HCT116 (cell line): Measurements from ENCODE around the gene FAM151B. TPM values are rescaled to one million over a fixed set of nuclear protein-coding genes. Genes with fewer than 3 reads are reported as not detected.

Experiments used
- ATAC-seq: fragments of 200-7000 bp; cut with Tn5 transposase; 2 replicates; pipeline ENCODE4 v1.9.1; 2020; ENCODE audit warnings: mild to moderate bottlenecking, moderate library complexity
- BruUV-seq: library from RNA; stranded (reverse); fragments of 400-500 nt; replicated peaks from 2 replicates; lab custom pipeline; 2021; lab: Mats Ljungman, UMichigan
- CTCF ChIA-PET: fragments of 300-600 bp; sonication (Branson Sonifier 250); formaldehyde crosslinking; loops from one replicate; lab custom pipeline; 2021; ENCODE audit warnings: antibody characterized with exemption; lab: Charles Lee
- POLR2A ChIA-PET: fragments of 300-600, 350-600 bp; sonication (Branson Sonifier 250); formaldehyde crosslinking; loops from one replicate; lab custom pipeline; 2021; ENCODE audit warnings: antibody characterized with exemption; lab: Charles Lee
- RAD21 ChIA-PET, 2 experiments: fragments of 300-600 bp; sonication (Branson Sonifier 250); formaldehyde crosslinking; loops; one replicate each; lab custom pipeline; 2023; ENCODE audit warnings: low total read pairs in 2 of 2; ENCODE audit not compliant: uncharacterized antibody in 2 of 2, unreplicated experiment in 2 of 2, low non-redundant PET in 1 of 2; lab: Charles Lee
- DNase-seq: peaks from one replicate; pipeline ENCODE4 v3.0.0-alpha.2; 2010; ENCODE audit warnings: low read depth, low spot score
- H2AFZ ChIP-seq: fragments of 200-600 bp; shearing (Covaris generic), sonication (generic); 2 replicates; pipeline ENCODE4 v1.6.1; 2017; ENCODE audit warnings: low read depth, mixed run types, mixed read lengths, antibody characterized with exemption, low read length; ENCODE audit not compliant: poor library complexity, severe bottlenecking
- H3K27ac ChIP-seq: 2 replicates; pipeline ENCODE4 v1.5.1; 2012; ENCODE audit warnings: low read depth, low read length
- H3K27me3 ChIP-seq: fragments of 200-600 bp; sonication (generic); 2 replicates; pipeline ENCODE4 v1.6.1; 2016; ENCODE audit warnings: mixed run types, low read length, mixed read lengths; ENCODE audit not compliant: insufficient read depth
- H3K36me3 ChIP-seq, 2 experiments: fragments of 200-500 bp in 1 of 2; fragments of 200-600 bp in 1 of 2; sonication (Bioruptor generic) in 1 of 2; sonication (generic) in 1 of 2; 2 replicates each; pipeline versions ENCODE4 v1.5.1 to v1.6.1; 2014 to 2016; ENCODE audit warnings: low read length in 2 of 2, inconsistent platforms in 1 of 2, mixed read lengths in 1 of 2, mixed run types in 1 of 2; ENCODE audit not compliant: insufficient read depth in 2 of 2, control insufficient read depth in 1 of 2
- H3K4me1 ChIP-seq, 2 experiments: fragments of 200-600 bp in 1 of 2; sonication (generic) in 1 of 2; 2 replicates each; pipeline versions ENCODE4 v1.5.1 to v1.6.1; 2012 to 2017; ENCODE audit warnings: low read length in 2 of 2, inconsistent platforms in 1 of 2, mild to moderate bottlenecking in 1 of 2, mixed read lengths in 1 of 2, mixed run types in 1 of 2, moderate library complexity in 1 of 2; ENCODE audit not compliant: insufficient read depth in 2 of 2, control insufficient read depth in 1 of 2
- H3K4me2 ChIP-seq: fragments of 200-600 bp; sonication (generic); 2 replicates; pipeline ENCODE4 v1.6.1; 2017; ENCODE audit warnings: mixed run types, low read length, mixed read lengths
- H3K4me3 ChIP-seq, 2 experiments: fragments of 200-600 bp in 1 of 2; sonication (generic) in 1 of 2; replicated peaks in 1 of 2; 2 replicates each; pipeline ENCODE4 v1.5.1; 2011 to 2016; ENCODE audit warnings: low read length in 2 of 2, control low read depth in 1 of 2, low read depth in 1 of 2, mild to moderate bottlenecking in 1 of 2, mixed read lengths in 1 of 2, mixed run types in 1 of 2
- H3K79me2 ChIP-seq: fragments of 200-600 bp; sonication (generic); 2 replicates; pipeline ENCODE4 v1.6.1; 2017; ENCODE audit warnings: mild to moderate bottlenecking, mixed run types, low read length, moderate library complexity, mixed read lengths; ENCODE audit not compliant: insufficient read depth
- H3K9ac ChIP-seq: fragments of 200-600 bp; sonication (generic); 2 replicates; pipeline ENCODE4 v1.6.1; 2016; ENCODE audit warnings: low read length, mixed read lengths
- H3K9me2 ChIP-seq: fragments of 200-600 bp; sonication (generic), shearing (Covaris generic); 2 replicates; pipeline ENCODE4 v1.6.1; 2017; ENCODE audit warnings: mixed run types, mild to moderate bottlenecking, moderate library complexity; ENCODE audit not compliant: insufficient read depth
- H3K9me3 ChIP-seq, 2 experiments: fragments of 200-500 bp in 1 of 2; fragments of 200-600 bp in 1 of 2; sonication (Bioruptor generic) in 1 of 2; sonication (generic) in 1 of 2; 2 replicates each; pipeline ENCODE4 v1.6.1; 2014 to 2017; ENCODE audit warnings: low read length in 2 of 2, mixed read lengths in 2 of 2, inconsistent platforms in 1 of 2, low read depth in 1 of 2, mild to moderate bottlenecking in 1 of 2, mixed run types in 1 of 2, moderate library complexity in 1 of 2; ENCODE audit not compliant: control insufficient read depth in 1 of 2, insufficient read depth in 1 of 2
- H4K20me1 ChIP-seq: fragments of 200-600 bp; sonication (generic), shearing (Covaris generic); 2 replicates; pipeline ENCODE4 v1.6.1; 2017; ENCODE audit warnings: mixed run types, mild to moderate bottlenecking, moderate library complexity; ENCODE audit not compliant: insufficient read depth
- CBX3 ChIP-seq: IDR thresholded peaks from 2 replicates; pipeline ENCODE4 v1.6.1; 2012; ENCODE audit warnings: low read depth
- CEBPB ChIP-seq: IDR thresholded peaks from 2 replicates; pipeline ENCODE4 v1.6.1; 2012; ENCODE audit warnings: low read depth
- EGR1 ChIP-seq: IDR thresholded peaks from 2 replicates; pipeline ENCODE4 v1.6.1; 2012; ENCODE audit warnings: low read depth
- EZH2phosphoT487 ChIP-seq: fragments of 200-600 bp; IDR thresholded peaks from 2 replicates; pipeline ENCODE4 v1.6.1; 2018; ENCODE audit warnings: antibody characterized with exemption, borderline replicate concordance
- FOSL1 ChIP-seq: IDR thresholded peaks from 2 replicates; pipeline ENCODE4 v1.6.1; 2012; ENCODE audit warnings: low read depth
- JUND ChIP-seq: IDR thresholded peaks from 2 replicates; pipeline ENCODE4 v1.6.1; 2012
- POLR2A ChIP-seq: IDR thresholded peaks from 2 replicates; pipeline ENCODE4 v1.7.0; 2011; ENCODE audit warnings: borderline replicate concordance; ENCODE audit not compliant: insufficient read depth, insufficient read length; ENCODE audit errors: extremely low read depth
- POLR2AphosphoS5 ChIP-seq: IDR thresholded peaks from 2 replicates; pipeline ENCODE4 v1.6.1; 2011; ENCODE audit warnings: mild to moderate bottlenecking, low read depth, low read length, moderate library complexity
- RAD21 ChIP-seq: IDR thresholded peaks from 2 replicates; pipeline ENCODE4 v1.6.1; 2012; ENCODE audit warnings: low read depth, mild to moderate bottlenecking
- SIN3A ChIP-seq: IDR thresholded peaks from 2 replicates; pipeline ENCODE4 v1.6.1; 2012; ENCODE audit warnings: low read depth
- SP1 ChIP-seq: IDR thresholded peaks from 2 replicates; pipeline ENCODE4 v1.6.1; 2012; ENCODE audit warnings: low read depth
- SRF ChIP-seq: IDR thresholded peaks from 2 replicates; pipeline ENCODE4 v1.6.1; 2012; ENCODE audit warnings: low read depth
- TCF7L2 ChIP-seq: IDR thresholded peaks from 2 replicates; pipeline ENCODE4 v1.7.0; 2011; ENCODE audit warnings: borderline replicate concordance, inconsistent platforms; ENCODE audit not compliant: insufficient read depth, insufficient read length; ENCODE audit errors: extremely low read depth
- ZFX ChIP-seq: fragments of 450-650 bp; IDR thresholded peaks from 2 replicates; pipeline ENCODE4 v1.6.1; 2017
- ZNF274 ChIP-seq: fragments of 200-500 bp; sonication (Bioruptor generic); IDR thresholded peaks from 2 replicates; pipeline ENCODE4 v1.6.1; 2014; ENCODE audit warnings: mild to moderate bottlenecking, low read depth, low read length, inconsistent platforms
- intact Hi-C: fragments of 100-400 bp; cut with micrococcal nuclease; formaldehyde crosslinking; loops from 2 replicates; pipeline ENCODE4 v1.10.0; 2022
- total RNA-seq: library from RNA; stranded (reverse); gene quantifications from one replicate; pipeline ENCODE4 v1.2.1, GENCODE V29; 2021; ENCODE audit not compliant: unreplicated experiment
- TF ChIP-seq, protein P1 (sequence below), 3 experiments: fragments of 200-600 bp in 1 of 3; sonication (generic) in 1 of 3; IDR thresholded peaks in 2 of 3; conservative IDR thresholded peaks in 1 of 3; 2 replicates each; pipeline ENCODE4 v1.5.1; 2012 to 2017; ENCODE audit warnings: low read depth in 2 of 3, low read length in 2 of 3, antibody characterized with exemption in 1 of 3, borderline replicate concordance in 1 of 3, control low read depth in 1 of 3, mild to moderate bottlenecking in 1 of 3, mixed read lengths in 1 of 3, mixed run types in 1 of 3, moderate library complexity in 1 of 3; ENCODE audit not compliant: insufficient read depth in 1 of 3
- TF ChIP-seq, protein P2 (sequence below): IDR thresholded peaks from 2 replicates; pipeline ENCODE4 v1.6.1; 2012
- TF ChIP-seq, protein P3 (sequence below): IDR thresholded peaks from 2 replicates; pipeline ENCODE4 v1.6.1; 2012
- TF ChIP-seq, protein P4 (sequence below): IDR thresholded peaks from 2 replicates; pipeline ENCODE4 v1.6.1; 2012; ENCODE audit warnings: low read depth
- TF ChIP-seq, protein P5 (sequence below): IDR thresholded peaks from 2 replicates; pipeline ENCODE4 v1.6.1; 2011; ENCODE audit warnings: mild to moderate bottlenecking, low read length, moderate library complexity; ENCODE audit not compliant: insufficient replicate concordance; ENCODE audit errors: extremely low read depth

The FAM151B gene
- total RNA-seq, 1 experiment from 2014 or later: 1.2 TPM

DNA sequence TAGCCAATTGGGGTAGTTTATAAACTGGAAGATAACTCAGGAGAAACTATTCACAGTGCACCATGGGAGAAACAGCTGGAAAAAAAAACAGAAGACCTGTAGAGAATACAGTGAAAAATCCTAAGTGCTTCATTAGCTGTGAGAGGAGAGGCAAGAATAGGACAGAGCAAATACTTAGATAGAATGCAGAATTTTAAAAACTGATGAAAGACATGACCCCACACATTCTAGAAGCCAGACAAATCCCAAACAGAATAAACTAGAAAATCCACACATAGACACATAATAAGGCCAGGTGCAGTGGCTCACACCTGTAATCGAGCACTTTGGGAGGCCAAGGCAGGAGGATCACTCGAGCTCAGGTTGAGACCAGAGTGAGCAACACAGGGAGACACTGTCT is 7.5 kb upstream of the FAM151B start:
- no peak overlapping the region for H3K27ac ChIP-seq
- no peaks in the 10 kb centered on the region for H4K20me1 ChIP-seq
- no peak for ATAC-seq
- peaks cover 2 to 4% of the 10 kb centered on the region in 2 experiments; a peak in 2 of 4 replicates for H3K36me3 ChIP-seq
- H3K9me2 ChIP-seq: no peaks in the 10 kb centered on the region
- H3K4me3 ChIP-seq: no peak overlapping the region
- intact Hi-C loops: no loop called here
- no peaks in the 10 kb centered on the region for H3K79me2 ChIP-seq
- RAD21 ChIA-PET: interaction anchor here (0.8 to 1.5 kb wide), 1 partner anchor 192 kb away, joined by 3 to 4 read pairs; no protein-coding TSS in a partner anchor
- no peak overlapping the region for H3K4me2 ChIP-seq
- CTCF ChIA-PET: interaction anchor here (1.1 to 2.6 kb wide), 2 partner anchors 14 to 192 kb away, joined by 3 to 19 read pairs; no protein-coding TSS in a partner anchor
- POLR2A ChIA-PET: no interaction called here
- TF ChIP-seq, protein P1, sequence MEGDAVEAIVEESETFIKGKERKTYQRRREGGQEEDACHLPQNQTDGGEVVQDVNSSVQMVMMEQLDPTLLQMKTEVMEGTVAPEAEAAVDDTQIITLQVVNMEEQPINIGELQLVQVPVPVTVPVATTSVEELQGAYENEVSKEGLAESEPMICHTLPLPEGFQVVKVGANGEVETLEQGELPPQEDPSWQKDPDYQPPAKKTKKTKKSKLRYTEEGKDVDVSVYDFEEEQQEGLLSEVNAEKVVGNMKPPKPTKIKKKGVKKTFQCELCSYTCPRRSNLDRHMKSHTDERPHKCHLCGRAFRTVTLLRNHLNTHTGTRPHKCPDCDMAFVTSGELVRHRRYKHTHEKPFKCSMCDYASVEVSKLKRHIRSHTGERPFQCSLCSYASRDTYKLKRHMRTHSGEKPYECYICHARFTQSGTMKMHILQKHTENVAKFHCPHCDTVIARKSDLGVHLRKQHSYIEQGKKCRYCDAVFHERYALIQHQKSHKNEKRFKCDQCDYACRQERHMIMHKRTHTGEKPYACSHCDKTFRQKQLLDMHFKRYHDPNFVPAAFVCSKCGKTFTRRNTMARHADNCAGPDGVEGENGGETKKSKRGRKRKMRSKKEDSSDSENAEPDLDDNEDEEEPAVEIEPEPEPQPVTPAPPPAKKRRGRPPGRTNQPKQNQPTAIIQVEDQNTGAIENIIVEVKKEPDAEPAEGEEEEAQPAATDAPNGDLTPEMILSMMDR (IDR thresholded peaks at IDR 0.05 in 2 of 3, conservative IDR thresholded peaks at IDR 0.05 in 1 of 3; ENCODE audit: borderline replicate concordance in 1 of 3, insufficient read depth in 1 of 3, low read depth in 2 of 3, low read length in 2 of 3): no peak
- TF ChIP-seq JUND: no peak
- TF ChIP-seq, protein P2, sequence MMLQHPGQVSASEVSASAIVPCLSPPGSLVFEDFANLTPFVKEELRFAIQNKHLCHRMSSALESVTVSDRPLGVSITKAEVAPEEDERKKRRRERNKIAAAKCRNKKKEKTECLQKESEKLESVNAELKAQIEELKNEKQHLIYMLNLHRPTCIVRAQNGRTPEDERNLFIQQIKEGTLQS: no peak
- TF ChIP-seq, protein P3, sequence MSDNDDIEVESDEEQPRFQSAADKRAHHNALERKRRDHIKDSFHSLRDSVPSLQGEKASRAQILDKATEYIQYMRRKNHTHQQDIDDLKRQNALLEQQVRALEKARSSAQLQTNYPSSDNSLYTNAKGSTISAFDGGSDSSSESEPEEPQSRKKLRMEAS: no peak
- TF ChIP-seq SRF: no peak
- TF ChIP-seq EGR1: no peak
- TF ChIP-seq RAD21: no peak
- no peak for TF ChIP-seq CEBPB
- TF ChIP-seq EZH2phosphoT487: no peak
- TF ChIP-seq TCF7L2: no peak
- no peak for TF ChIP-seq CBX3
- TF ChIP-seq, protein P4, sequence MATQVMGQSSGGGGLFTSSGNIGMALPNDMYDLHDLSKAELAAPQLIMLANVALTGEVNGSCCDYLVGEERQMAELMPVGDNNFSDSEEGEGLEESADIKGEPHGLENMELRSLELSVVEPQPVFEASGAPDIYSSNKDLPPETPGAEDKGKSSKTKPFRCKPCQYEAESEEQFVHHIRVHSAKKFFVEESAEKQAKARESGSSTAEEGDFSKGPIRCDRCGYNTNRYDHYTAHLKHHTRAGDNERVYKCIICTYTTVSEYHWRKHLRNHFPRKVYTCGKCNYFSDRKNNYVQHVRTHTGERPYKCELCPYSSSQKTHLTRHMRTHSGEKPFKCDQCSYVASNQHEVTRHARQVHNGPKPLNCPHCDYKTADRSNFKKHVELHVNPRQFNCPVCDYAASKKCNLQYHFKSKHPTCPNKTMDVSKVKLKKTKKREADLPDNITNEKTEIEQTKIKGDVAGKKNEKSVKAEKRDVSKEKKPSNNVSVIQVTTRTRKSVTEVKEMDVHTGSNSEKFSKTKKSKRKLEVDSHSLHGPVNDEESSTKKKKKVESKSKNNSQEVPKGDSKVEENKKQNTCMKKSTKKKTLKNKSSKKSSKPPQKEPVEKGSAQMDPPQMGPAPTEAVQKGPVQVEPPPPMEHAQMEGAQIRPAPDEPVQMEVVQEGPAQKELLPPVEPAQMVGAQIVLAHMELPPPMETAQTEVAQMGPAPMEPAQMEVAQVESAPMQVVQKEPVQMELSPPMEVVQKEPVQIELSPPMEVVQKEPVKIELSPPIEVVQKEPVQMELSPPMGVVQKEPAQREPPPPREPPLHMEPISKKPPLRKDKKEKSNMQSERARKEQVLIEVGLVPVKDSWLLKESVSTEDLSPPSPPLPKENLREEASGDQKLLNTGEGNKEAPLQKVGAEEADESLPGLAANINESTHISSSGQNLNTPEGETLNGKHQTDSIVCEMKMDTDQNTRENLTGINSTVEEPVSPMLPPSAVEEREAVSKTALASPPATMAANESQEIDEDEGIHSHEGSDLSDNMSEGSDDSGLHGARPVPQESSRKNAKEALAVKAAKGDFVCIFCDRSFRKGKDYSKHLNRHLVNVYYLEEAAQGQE: no peak
- no peak for TF ChIP-seq ZFX
- TF ChIP-seq SP1: no peak
- TF ChIP-seq, protein P5, sequence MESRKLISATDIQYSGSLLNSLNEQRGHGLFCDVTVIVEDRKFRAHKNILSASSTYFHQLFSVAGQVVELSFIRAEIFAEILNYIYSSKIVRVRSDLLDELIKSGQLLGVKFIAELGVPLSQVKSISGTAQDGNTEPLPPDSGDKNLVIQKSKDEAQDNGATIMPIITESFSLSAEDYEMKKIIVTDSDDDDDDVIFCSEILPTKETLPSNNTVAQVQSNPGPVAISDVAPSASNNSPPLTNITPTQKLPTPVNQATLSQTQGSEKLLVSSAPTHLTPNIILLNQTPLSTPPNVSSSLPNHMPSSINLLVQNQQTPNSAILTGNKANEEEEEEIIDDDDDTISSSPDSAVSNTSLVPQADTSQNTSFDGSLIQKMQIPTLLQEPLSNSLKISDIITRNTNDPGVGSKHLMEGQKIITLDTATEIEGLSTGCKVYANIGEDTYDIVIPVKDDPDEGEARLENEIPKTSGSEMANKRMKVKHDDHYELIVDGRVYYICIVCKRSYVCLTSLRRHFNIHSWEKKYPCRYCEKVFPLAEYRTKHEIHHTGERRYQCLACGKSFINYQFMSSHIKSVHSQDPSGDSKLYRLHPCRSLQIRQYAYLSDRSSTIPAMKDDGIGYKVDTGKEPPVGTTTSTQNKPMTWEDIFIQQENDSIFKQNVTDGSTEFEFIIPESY: no peak
- no peak for TF ChIP-seq SIN3A
- TF ChIP-seq POLR2AphosphoS5: no peak
- no peak for TF ChIP-seq POLR2A
- TF ChIP-seq FOSL1: no peak
- no peak for TF ChIP-seq ZNF274
- H3K4me1 ChIP-seq: no peaks in the 10 kb centered on the region
- no TSS peak for BruUV-seq
- no peaks in the 10 kb centered on the region for H3K27me3 ChIP-seq
- peaks cover 0 to 4% of the 10 kb centered on the region in 2 experiments; a peak in 1 of 4 replicates for H3K9me3 ChIP-seq
- H3K9ac ChIP-seq: no peak overlapping the region
- DNase-seq: no peak
- no peak overlapping the region for H2AFZ ChIP-seq
